K562 (cell line): ENCODE measurements around the gene ADAMTS6. TPM values are rescaled to one million over a fixed set of nuclear protein-coding genes. Genes with fewer than 3 reads are reported as not detected.

ENCODE experiments used
- ARID3B ChIP-seq: fragments of 250-450 bp; sonication (Bioruptor Pico); IDR thresholded peaks from 2 replicates; pipeline ENCODE4 v1.4.0; 2020; ENCODE audit warnings: borderline replicate concordance
- CHD4 ChIP-seq: fragments of 200-600 bp; sonication (generic); IDR thresholded peaks from 3 replicates; pipeline ENCODE4 v1.6.1; 2012; ENCODE audit warnings: low read depth, mild to moderate bottlenecking, mixed read lengths, low read length, inconsistent platforms; ENCODE audit not compliant: insufficient read depth, insufficient replicate concordance, poor library complexity, severe bottlenecking
- CREB1 ChIP-seq, 2 experiments: sonication (generic) in 1 of 2; formaldehyde crosslinking in 1 of 2; IDR thresholded peaks; 2 replicates each; pipeline versions ENCODE4 v1.6.1 to v1.8.0; 2012 to 2022; ENCODE audit warnings: inconsistent platforms in 1 of 2, mild to moderate bottlenecking in 1 of 2, missing genetic modification reagents in 1 of 2, moderate library complexity in 1 of 2
- MIER1 ChIP-seq: fragments of 450-650 bp; IDR thresholded peaks from 2 replicates; pipeline ENCODE4 v1.6.1; 2016; ENCODE audit warnings: antibody characterized with exemption, mild to moderate bottlenecking, low read depth
- PHF20 ChIP-seq: fragments of 450-650 bp; IDR thresholded peaks from 2 replicates; pipeline ENCODE4 v1.6.1; 2018; ENCODE audit not compliant: partially characterized antibody
- TCF7L2 ChIP-seq: fragments of 150-350 bp; IDR thresholded peaks from 2 replicates; pipeline ENCODE4 v1.6.1; 2016; ENCODE audit warnings: low read depth, mild to moderate bottlenecking, low read length, moderate library complexity
- UBTF ChIP-seq, 2 experiments: IDR thresholded peaks; 2 replicates each; pipeline ENCODE4 v1.6.1; 2012; ENCODE audit warnings: improper control_type of control experiment in 2 of 2, low read depth in 2 of 2, low read length in 2 of 2, borderline replicate concordance in 1 of 2
- ZBTB40 ChIP-seq, 2 experiments: fragments of 450-650 bp in 1 of 2; sonication (generic) in 1 of 2; formaldehyde crosslinking in 1 of 2; IDR thresholded peaks; 2 replicates each; pipeline versions ENCODE4 v1.7.1 to v1.9.0; 2016 to 2022; ENCODE audit warnings: inconsistent platforms in 1 of 2, mild to moderate bottlenecking in 1 of 2, missing genetic modification reagents in 1 of 2
- ZNF431 ChIP-seq: sonication (generic); formaldehyde crosslinking; IDR thresholded peaks from 2 replicates; pipeline ENCODE4 v1.8.0; 2022; ENCODE audit warnings: mild to moderate bottlenecking, missing genetic modification reagents
- polyA plus RNA-seq, 8 experiments: library from polyadenylated mRNA; depleted of rRNA in 4 of 8; stranded (reverse) in 5 of 8; unstranded in 3 of 8; fragments of >200 nt; fragmentation: Nextera tagmentation in 2 of 8; fragmentation: Illumina TruSeq in 1 of 8; extraction: Ambion mirVana in 2 of 8; extraction: Trizol in 1 of 8; gene quantifications; 2 replicates each; pipeline versions ENCODE4 v1.2.1 to v1.2.3, GENCODE V29; 2011 to 2014; ENCODE audit warnings: inconsistent platforms in 1 of 8, missing spikeins in 1 of 8
- total RNA-seq, 7 experiments: library from RNA; depleted of rRNA in 6 of 7; stranded (reverse); fragments of >200 nt in 6 of 7; fragmentation: Illumina TruSeq in 2 of 7; extraction: Trizol in 2 of 7; gene quantifications; 2 replicates each; pipeline versions ENCODE4 v1.2.1 to v1.2.3, GENCODE V29; 2011 to 2021; ENCODE audit warnings: low replicate concordance in 1 of 7

Gene ADAMTS6
- total and polyA plus RNA-seq, 9 of the 15 experiments (the other 6 are each of a cell fraction or from before 2014, with no cell fraction given), result 0.57 to 5.3 (median 1.5) TPM

GRCh38 chr5:65244031-65244430 is 237.7 kb downstream of the ADAMTS6 start (continued):
- TF ChIP-seq ARID3B (no peak), CREB1 (IDR thresholded peaks at IDR 0.05) (no peak), CREB1 (CRISPR knock-in tag; IDR thresholded peaks at IDR 0.05) (no peak), ZBTB40 (IDR thresholded peaks at IDR 0.05) (no peak), ZBTB40 (CRISPR knock-in tag; IDR thresholded peaks at IDR 0.05) (no peak), CHD4 (no peak), MIER1 (no peak), UBTF (IDR thresholded peaks at IDR 0.05; ENCODE audit: borderline replicate concordance in 1 of 2, low read depth in 2 of 2, low read length in 2 of 2) (no peak), TCF7L2 (no peak), ZNF431 (CRISPR knock-in tag) (no peak), PHF20 (no peak)
